ENCODE data around the gene NXPE3. TPM values are rescaled to one million over a fixed set of nuclear protein-coding genes. Genes with fewer than 3 reads are reported as not detected.
A peak's percentile ranks its signal among the peaks of the same experiment; 100 is the strongest.

NXPE3 gene
- total and polyA plus RNA-seq, 2 donors, result 10.3 to 15.8 TPM

DNA sequence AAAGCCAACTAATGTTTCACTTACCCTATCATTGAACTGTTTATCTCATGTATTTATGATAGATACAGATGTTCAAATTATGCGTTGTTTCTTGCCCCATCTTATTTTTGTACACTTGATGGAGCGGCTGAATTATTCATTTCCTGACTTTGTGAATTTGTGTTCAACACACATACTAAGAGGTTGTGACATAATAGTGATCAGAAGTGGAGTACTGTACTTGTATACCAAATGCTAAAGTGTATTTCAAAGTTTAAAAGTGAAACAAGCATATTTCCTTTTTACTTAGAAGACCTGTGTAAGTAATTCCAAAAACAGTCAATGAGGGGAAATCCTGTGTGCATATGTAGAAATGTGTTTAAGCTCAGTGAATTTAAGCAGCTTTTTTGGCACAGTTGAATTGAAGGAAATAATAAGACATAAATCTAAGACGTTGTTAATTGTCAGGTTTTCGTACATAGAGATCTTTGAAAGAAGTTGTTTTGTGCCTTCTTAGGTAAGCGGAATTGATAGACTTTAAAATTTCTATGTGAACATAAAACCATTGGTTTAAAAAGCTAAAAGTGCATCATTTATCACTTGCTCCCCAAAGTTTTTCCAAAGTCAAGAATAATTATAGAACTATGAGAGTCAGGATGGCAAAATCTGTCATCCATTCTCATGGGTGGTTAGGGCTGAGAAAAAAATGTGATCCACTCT lies 72.2 kb downstream of the NXPE3 start:
- 28% methylated on average over 5 of the region's 5 CpGs for WGBS
- no peaks in the 10 kb centered on the region for H3K9me3 ChIP-seq (ENCODE audit: control insufficient read depth in 2 of 2, insufficient read depth in 1 of 2, low read length in 1 of 2)
- DNase-seq (ENCODE audit: low read depth in 6 of 9, low spot score in 9 of 9), result peak in 3 of 9 donors; percentile 11 to 52 (median 13)
- H3K27ac ChIP-seq (ENCODE audit: low read depth in 1 of 2, low read length in 1 of 2), result peak overlapping the region in 1 of 2 donors; percentile 69
- peaks cover 17 to 33% of the 10 kb centered on the region in 2 donors for H3K36me3 ChIP-seq (ENCODE audit: control insufficient read depth in 2 of 2, insufficient read depth in 2 of 2, low read length in 1 of 2)
- peaks cover 0 to 7% of the 10 kb centered on the region in 2 donors for H3K27me3 ChIP-seq (ENCODE audit: control insufficient read depth in 2 of 2, insufficient read depth in 1 of 2, low read length in 1 of 2)
- H3K4me3 ChIP-seq (ENCODE audit: low read length in 2 of 2), result peak overlapping the region; percentile 56 to 86
- H3K4me1 ChIP-seq (ENCODE audit: control insufficient read depth in 2 of 2, insufficient read depth in 2 of 2, low read length in 2 of 2), result peaks cover 7 to 17% of the 10 kb centered on the region in 2 donors

DNA sequence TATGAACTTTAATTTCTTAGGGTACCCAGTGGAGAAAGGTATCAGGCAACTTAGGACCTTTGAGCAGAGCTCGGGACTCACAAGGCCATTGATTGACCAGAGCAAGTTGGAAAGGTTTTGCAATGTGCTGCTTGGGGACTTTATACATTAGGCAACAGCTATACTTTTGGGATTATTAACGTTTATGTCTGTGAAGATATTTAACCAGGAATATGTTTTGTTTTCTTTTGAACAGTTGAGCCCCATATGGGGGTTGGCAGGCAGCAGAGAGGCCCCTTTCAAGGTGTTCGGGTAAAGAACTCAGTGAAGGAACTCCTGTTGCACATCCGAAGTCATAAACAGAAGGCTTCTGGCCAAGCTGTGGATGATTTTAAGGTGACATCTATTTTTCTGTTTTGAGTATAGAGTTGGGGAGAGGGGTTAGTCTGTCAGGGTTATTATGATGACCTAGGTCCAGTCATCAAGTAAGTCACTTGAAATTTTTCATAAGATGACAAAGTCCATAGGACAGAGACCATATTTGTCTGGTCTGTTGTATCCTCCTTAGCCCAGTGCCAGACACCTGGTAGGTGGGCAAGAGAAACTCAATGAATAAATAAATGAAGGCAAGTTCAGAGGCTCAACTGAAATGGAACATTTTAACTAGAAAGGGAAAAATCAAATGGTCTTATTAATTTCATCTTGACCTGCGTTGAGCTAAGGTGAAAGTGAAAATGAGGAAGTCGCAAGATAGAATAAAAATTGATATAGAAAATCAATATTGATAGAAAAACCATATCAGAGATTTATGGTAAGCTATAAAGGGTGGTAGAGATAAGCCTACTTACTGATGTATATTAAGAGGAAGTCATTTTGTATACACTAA lies 73.1 kb downstream of the NXPE3 start:
- peaks cover 7 to 17% of the 10 kb centered on the region in 2 donors for H3K4me1 ChIP-seq (ENCODE audit: control insufficient read depth in 2 of 2, insufficient read depth in 2 of 2, low read length in 2 of 2)
- WGBS, result 61% methylated on average over 6 of the region's 6 CpGs
- H3K9me3 ChIP-seq (ENCODE audit: control insufficient read depth in 2 of 2, insufficient read depth in 1 of 2, low read length in 1 of 2), result no peaks in the 10 kb centered on the region
- peaks cover 20 to 37% of the 10 kb centered on the region in 2 donors for H3K36me3 ChIP-seq (ENCODE audit: control insufficient read depth in 2 of 2, insufficient read depth in 2 of 2, low read length in 1 of 2)
- H3K27me3 ChIP-seq (ENCODE audit: control insufficient read depth in 2 of 2, insufficient read depth in 1 of 2, low read length in 1 of 2), result peaks cover 0 to 7% of the 10 kb centered on the region in 2 donors
- no peak overlapping the region for H3K4me3 ChIP-seq (ENCODE audit: low read length in 2 of 2)
- DNase-seq (ENCODE audit: low read depth in 6 of 9, low spot score in 9 of 9), result no peak
- no peak overlapping the region for H3K27ac ChIP-seq (ENCODE audit: low read depth in 1 of 2, low read length in 1 of 2)

DNA sequence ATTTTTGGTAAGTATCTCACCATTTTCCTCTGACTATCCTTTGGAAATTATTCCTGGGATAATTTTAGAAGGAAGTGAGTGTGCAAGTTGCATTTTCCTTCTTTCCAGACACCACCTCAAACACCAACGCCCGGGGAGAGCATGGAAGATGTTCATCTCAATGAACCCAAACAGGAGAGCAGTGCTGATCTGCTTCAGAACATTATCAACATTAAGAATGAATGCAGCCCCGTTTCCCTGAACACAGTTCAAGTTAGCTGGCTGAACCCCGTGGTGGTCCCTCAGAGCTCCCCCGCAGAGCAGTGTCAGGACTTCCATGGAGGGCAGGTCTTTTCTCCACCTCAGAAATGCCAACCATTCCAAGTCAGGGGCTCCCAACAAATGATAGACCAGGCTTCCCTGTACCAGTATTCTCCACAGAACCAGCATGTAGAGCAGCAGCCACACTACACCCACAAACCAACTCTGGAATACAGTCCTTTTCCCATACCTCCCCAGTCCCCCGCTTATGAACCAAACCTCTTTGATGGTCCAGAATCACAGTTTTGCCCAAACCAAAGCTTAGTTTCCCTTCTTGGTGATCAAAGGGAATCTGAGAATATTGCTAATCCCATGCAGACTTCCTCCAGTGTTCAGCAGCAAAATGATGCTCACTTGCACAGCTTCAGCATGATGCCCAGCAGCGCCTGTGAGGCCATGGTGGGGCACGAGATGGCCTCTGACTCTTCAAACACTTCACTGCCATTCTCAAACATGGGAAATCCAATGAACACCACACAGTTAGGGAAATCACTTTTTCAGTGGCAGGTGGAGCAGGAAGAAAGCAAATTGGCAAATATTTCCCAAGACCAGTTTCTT lies 74.2 kb downstream of the NXPE3 start:
- Histone ChIP-seq H3K4me1 (ENCODE audit: control insufficient read depth in 2 of 2, insufficient read depth in 2 of 2, low read length in 2 of 2) (peaks cover 7 to 17% of the 10 kb centered on the region in 2 donors), H3K27ac (ENCODE audit: low read depth in 1 of 2, low read length in 1 of 2) (no peak overlapping the region), H3K36me3 (ENCODE audit: control insufficient read depth in 2 of 2, insufficient read depth in 2 of 2, low read length in 1 of 2) (peaks cover 25 to 42% of the 10 kb centered on the region in 2 donors), H3K4me3 (ENCODE audit: low read length in 2 of 2) (no peak overlapping the region), H3K27me3 (ENCODE audit: control insufficient read depth in 2 of 2, insufficient read depth in 1 of 2, low read length in 1 of 2) (peaks cover 0 to 7% of the 10 kb centered on the region in 2 donors), H3K9me3 (ENCODE audit: control insufficient read depth in 2 of 2, insufficient read depth in 1 of 2, low read length in 1 of 2) (no peaks in the 10 kb centered on the region)
- WGBS, result 96% methylated on average over 8 of the region's 8 CpGs
- DNase-seq (ENCODE audit: low read depth in 6 of 9, low spot score in 9 of 9), result no peak

DNA sequence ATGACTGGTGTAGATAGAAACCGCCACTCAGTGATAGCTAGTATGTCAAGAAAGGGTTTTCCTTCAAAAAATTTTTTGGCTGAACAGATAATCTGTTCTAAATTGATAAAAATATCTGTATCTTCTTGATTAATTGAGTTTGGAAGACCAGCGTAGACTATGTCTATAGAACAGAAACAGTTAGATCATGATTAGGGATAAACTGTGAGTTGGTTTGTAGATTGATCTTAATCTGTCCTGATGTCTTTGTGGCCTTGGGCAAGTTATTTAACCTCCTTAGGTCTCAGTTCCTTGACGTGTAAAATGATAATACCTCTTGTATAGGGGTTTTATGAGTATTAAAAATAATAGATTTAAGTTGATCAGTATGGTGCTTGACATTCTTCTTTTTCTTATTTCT lies 75.0 kb downstream of the NXPE3 start:
- Histone ChIP-seq H3K27ac (ENCODE audit: low read depth in 1 of 2, low read length in 1 of 2) (no peak overlapping the region), H3K4me1 (ENCODE audit: control insufficient read depth in 2 of 2, insufficient read depth in 2 of 2, low read length in 2 of 2) (peaks cover 7 to 14% of the 10 kb centered on the region in 2 donors), H3K36me3 (ENCODE audit: control insufficient read depth in 2 of 2, insufficient read depth in 2 of 2, low read length in 1 of 2) (peaks cover 30 to 45% of the 10 kb centered on the region in 2 donors), H3K27me3 (ENCODE audit: control insufficient read depth in 2 of 2, insufficient read depth in 1 of 2, low read length in 1 of 2) (peaks cover 0 to 4% of the 10 kb centered on the region in 2 donors), H3K4me3 (ENCODE audit: low read length in 2 of 2) (no peak overlapping the region), H3K9me3 (ENCODE audit: control insufficient read depth in 2 of 2, insufficient read depth in 1 of 2, low read length in 1 of 2) (no peaks in the 10 kb centered on the region)
- WGBS, result 96% methylated on average over 3 of the region's 3 CpGs
- DNase-seq (ENCODE audit: low read depth in 6 of 9, low spot score in 9 of 9), result no peak

DNA sequence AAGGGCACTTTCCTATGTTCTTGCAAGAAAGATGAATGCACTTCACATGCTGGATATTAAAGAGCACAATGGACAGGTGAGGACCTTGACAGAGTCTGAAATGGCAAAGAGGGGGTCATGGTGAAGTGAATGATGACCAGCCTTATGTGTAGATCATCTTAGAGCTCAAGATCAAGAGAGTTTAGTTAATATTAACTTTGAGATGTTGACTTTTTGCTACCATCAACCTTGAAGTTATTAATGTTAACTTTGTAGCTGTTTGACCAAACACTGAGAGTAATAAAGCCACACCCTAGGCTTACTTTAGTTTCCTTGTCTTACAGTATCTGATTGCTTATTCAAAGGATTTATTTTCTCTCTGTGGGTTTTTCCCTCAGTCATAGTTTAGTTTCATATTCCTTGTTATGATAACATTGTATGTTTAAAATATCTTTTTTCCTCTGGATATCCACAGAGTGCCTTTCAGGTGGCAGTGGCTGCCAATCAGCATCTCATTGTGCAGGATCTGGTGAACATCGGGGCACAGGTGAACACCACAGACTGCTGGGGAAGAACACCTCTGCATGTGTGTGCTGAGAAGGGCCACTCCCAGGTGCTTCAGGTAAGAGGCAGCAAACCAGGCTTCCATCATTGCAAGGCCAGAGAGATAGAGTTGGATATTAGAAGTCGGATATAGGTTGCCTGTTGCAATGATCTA lies 75.7 kb downstream of the NXPE3 start:
- DNase-seq (ENCODE audit: low read depth in 6 of 9, low spot score in 9 of 9), result no peak
- no peak overlapping the region for H3K27ac ChIP-seq (ENCODE audit: low read depth in 1 of 2, low read length in 1 of 2)
- peaks cover 34 to 50% of the 10 kb centered on the region in 2 donors for H3K36me3 ChIP-seq (ENCODE audit: control insufficient read depth in 2 of 2, insufficient read depth in 2 of 2, low read length in 1 of 2)
- H3K9me3 ChIP-seq (ENCODE audit: control insufficient read depth in 2 of 2, insufficient read depth in 1 of 2, low read length in 1 of 2), result no peaks in the 10 kb centered on the region
- WGBS, result 100% methylated on average over 2 of the region's 2 CpGs
- peaks cover 7 to 14% of the 10 kb centered on the region in 2 donors for H3K4me1 ChIP-seq (ENCODE audit: control insufficient read depth in 2 of 2, insufficient read depth in 2 of 2, low read length in 2 of 2)
- H3K4me3 ChIP-seq (ENCODE audit: low read length in 2 of 2), result no peak overlapping the region
- H3K27me3 ChIP-seq (ENCODE audit: control insufficient read depth in 2 of 2, insufficient read depth in 1 of 2, low read length in 1 of 2), result peaks cover 0 to 4% of the 10 kb centered on the region in 2 donors

DNA sequence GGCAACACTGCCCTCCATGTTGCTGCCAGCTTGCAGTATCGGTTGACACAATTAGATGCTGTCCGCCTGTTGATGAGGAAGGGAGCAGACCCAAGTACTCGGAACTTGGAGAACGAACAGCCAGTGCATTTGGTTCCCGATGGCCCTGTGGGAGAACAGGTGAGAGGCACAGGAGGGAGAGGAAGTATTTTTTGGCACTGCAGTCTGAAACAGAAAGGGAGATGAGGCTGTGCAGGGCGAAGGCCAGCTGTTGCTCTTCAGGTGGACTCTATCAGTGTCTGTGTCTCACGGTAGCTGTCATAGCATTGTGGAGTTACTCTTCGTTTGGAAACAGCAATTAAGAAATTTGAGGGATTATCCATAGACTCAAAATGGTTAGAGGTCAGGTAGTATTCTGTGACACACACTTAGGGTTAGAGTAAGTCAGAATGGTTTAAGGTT lies 78.3 kb downstream of the NXPE3 start:
- no peak overlapping the region for H3K4me3 ChIP-seq (ENCODE audit: low read length in 2 of 2)
- H3K27me3 ChIP-seq (ENCODE audit: control insufficient read depth in 2 of 2, insufficient read depth in 1 of 2, low read length in 1 of 2), result no peaks in the 10 kb centered on the region
- H3K36me3 ChIP-seq (ENCODE audit: control insufficient read depth in 2 of 2, insufficient read depth in 2 of 2, low read length in 1 of 2), result peaks cover 37 to 58% of the 10 kb centered on the region in 2 donors
- no peaks in the 10 kb centered on the region for H3K4me1 ChIP-seq (ENCODE audit: control insufficient read depth in 2 of 2, insufficient read depth in 2 of 2, low read length in 2 of 2)
- 98% methylated on average over 8 of the region's 8 CpGs for WGBS
- H3K27ac ChIP-seq (ENCODE audit: low read depth in 1 of 2, low read length in 1 of 2), result no peak overlapping the region
- no peaks in the 10 kb centered on the region for H3K9me3 ChIP-seq (ENCODE audit: control insufficient read depth in 2 of 2, insufficient read depth in 1 of 2, low read length in 1 of 2)
- no peak for DNase-seq (ENCODE audit: low read depth in 6 of 9, low spot score in 9 of 9)

DNA sequence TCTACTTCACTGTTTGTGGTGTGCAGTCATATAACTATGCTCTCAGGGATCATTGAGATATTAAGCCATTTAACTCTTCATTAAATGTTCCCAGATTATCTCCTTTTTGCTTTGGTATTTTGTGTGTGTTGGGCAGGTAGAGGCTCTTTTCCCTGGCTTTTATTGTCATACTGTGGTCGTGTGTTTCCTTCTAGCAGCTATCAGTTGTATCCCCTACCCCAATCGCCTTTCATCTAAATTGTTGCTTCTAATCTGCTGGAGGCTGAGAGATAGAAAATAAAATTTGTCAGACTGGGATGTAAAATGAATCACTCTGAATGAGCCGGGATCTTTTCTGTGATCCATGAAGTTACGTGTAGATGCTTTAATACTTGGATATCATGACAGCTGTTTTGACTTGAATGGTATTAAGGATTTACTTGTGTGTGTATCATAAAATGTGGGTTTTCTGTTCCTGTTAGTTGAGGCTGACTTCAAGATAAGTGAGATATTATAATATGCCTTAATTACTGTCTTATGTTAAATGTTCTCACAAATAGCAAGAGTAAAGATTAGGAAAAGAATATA lies 79.5 kb downstream of the NXPE3 start:
- H3K27ac ChIP-seq (ENCODE audit: low read depth in 1 of 2, low read length in 1 of 2), result no peak overlapping the region
- DNase-seq (ENCODE audit: low read depth in 6 of 9, low spot score in 9 of 9), result no peak
- H3K9me3 ChIP-seq (ENCODE audit: control insufficient read depth in 2 of 2, insufficient read depth in 1 of 2, low read length in 1 of 2), result no peaks in the 10 kb centered on the region
- H3K4me1 ChIP-seq (ENCODE audit: control insufficient read depth in 2 of 2, insufficient read depth in 2 of 2, low read length in 2 of 2), result no peaks in the 10 kb centered on the region
- no peaks in the 10 kb centered on the region for H3K27me3 ChIP-seq (ENCODE audit: control insufficient read depth in 2 of 2, insufficient read depth in 1 of 2, low read length in 1 of 2)
- H3K36me3 ChIP-seq (ENCODE audit: control insufficient read depth in 2 of 2, insufficient read depth in 2 of 2, low read length in 1 of 2), result peaks cover 30 to 48% of the 10 kb centered on the region in 2 donors
- no peak overlapping the region for H3K4me3 ChIP-seq (ENCODE audit: low read length in 2 of 2)
- WGBS, result 97% methylated on average over 4 of the region's 4 CpGs

DNA sequence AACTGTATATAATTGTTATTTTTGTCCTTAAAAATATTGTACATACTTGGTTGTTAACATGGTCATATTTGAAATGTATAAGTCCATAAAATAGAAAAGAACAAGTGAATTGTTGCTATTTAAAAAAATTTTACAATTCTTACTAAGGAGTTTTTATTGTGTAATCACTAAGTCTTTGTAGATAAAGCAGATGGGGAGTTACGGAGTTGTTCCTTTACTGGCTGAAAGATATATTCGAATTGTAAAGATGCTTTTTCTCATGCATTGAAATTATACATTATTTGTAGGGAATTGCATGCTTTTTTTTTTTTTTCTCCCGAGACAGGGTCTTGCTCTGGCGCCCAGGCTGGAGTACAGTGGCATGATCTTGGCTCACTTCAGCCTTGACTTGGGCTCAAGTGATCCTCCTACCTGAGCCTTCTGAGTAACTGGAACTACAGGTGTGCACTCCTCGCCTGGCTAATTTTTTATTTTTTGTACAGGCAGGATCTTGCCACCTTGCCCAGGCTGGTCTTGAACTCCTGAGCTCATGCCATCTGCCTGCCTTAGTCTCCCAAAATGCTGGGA lies 81.0 kb downstream of the NXPE3 start:
- Histone ChIP-seq H3K9me3 (ENCODE audit: control insufficient read depth in 2 of 2, insufficient read depth in 1 of 2, low read length in 1 of 2) (no peaks in the 10 kb centered on the region), H3K4me3 (ENCODE audit: low read length in 2 of 2) (no peak overlapping the region), H3K4me1 (ENCODE audit: control insufficient read depth in 2 of 2, insufficient read depth in 2 of 2, low read length in 2 of 2) (no peaks in the 10 kb centered on the region), H3K27ac (ENCODE audit: low read depth in 1 of 2, low read length in 1 of 2) (no peak overlapping the region), H3K27me3 (ENCODE audit: control insufficient read depth in 2 of 2, insufficient read depth in 1 of 2, low read length in 1 of 2) (no peaks in the 10 kb centered on the region), H3K36me3 (ENCODE audit: control insufficient read depth in 2 of 2, insufficient read depth in 2 of 2, low read length in 1 of 2) (peaks cover 26 to 35% of the 10 kb centered on the region in 2 donors)
- WGBS, result 99% methylated on average over 5 of the region's 5 CpGs
- DNase-seq (ENCODE audit: low read depth in 6 of 9, low spot score in 9 of 9), result no peak

Measured in thymus (tissue), 11 donors.